MCF 10A (cell line): ENCODE measurements around the gene RHOT2. TPM values are rescaled to one million over a fixed set of nuclear protein-coding genes. Genes with fewer than 3 reads are reported as not detected.

ENCODE experiments used
- BruUV-seq: library from RNA; stranded (reverse); fragments of 400-500 nt; replicated peaks from 2 replicates; lab custom pipeline; 2021; lab: Mats Ljungman, UMichigan
- CTCF ChIA-PET: fragments of 300-600 bp; sonication (Branson Sonifier 250); formaldehyde crosslinking; extraction: SDS; loops from one replicate; lab custom pipeline; 2021; ENCODE audit warnings: antibody characterized with exemption, inconsistent platforms; lab: Yijun Ruan, JAX
- POLR2A ChIA-PET: fragments of 300-600, 350-650 bp; sonication (Branson Sonifier 250); formaldehyde crosslinking; extraction: SDS; loops from one replicate; lab custom pipeline; 2020; ENCODE audit warnings: antibody characterized with exemption, inconsistent platforms; lab: Yijun Ruan, JAX
- DNase-seq: peaks from one replicate; pipeline ENCODE4 v3.0.0-alpha.2; 2018; ENCODE audit not compliant: unreplicated experiment
- H3K27ac Mint-ChIP-seq: one replicate; pipeline ENCODE4 v1.8.0; 2022; ENCODE audit warnings: mild to moderate bottlenecking, low read depth, mixed read lengths; ENCODE audit not compliant: unreplicated experiment
- H3K27me3 Mint-ChIP-seq: one replicate; pipeline ENCODE4 v1.8.0; 2022; ENCODE audit warnings: mixed read lengths; ENCODE audit not compliant: insufficient read depth, unreplicated experiment
- H3K36me3 Mint-ChIP-seq: one replicate; pipeline ENCODE4 v1.8.0; 2022; ENCODE audit warnings: mild to moderate bottlenecking, moderate library complexity, mixed read lengths; ENCODE audit not compliant: insufficient read depth, unreplicated experiment
- H3K4me1 Mint-ChIP-seq: one replicate; pipeline ENCODE4 v1.8.0; 2022; ENCODE audit warnings: mixed read lengths; ENCODE audit not compliant: insufficient read depth, unreplicated experiment
- H3K4me3 Mint-ChIP-seq: one replicate; pipeline ENCODE4 v1.8.0; 2022; ENCODE audit warnings: mild to moderate bottlenecking, moderate library complexity, mixed read lengths; ENCODE audit not compliant: unreplicated experiment
- H3K9me3 Mint-ChIP-seq: one replicate; pipeline ENCODE4 v1.8.0; 2022; ENCODE audit warnings: mixed read lengths; ENCODE audit not compliant: unreplicated experiment
- intact Hi-C: fragments of 100-400 bp; cut with micrococcal nuclease; formaldehyde crosslinking; loops from 2 replicates; pipeline ENCODE4 v1.14.1; 2022
- total RNA-seq: library from RNA; stranded (reverse); gene quantifications from 2 replicates; pipeline ENCODE4 v1.2.3, GENCODE V29; 2022
- TF ChIP-seq, protein P1 (sequence below): fragments of 200-600 bp; IDR thresholded peaks from one replicate; pipeline ENCODE4 v1.8.0; 2022; ENCODE audit warnings: antibody characterized with exemption, mild to moderate bottlenecking; ENCODE audit not compliant: unreplicated experiment

Gene RHOT2
- total RNA-seq, 1 experiment from 2014 or later = 118 TPM

DNA sequence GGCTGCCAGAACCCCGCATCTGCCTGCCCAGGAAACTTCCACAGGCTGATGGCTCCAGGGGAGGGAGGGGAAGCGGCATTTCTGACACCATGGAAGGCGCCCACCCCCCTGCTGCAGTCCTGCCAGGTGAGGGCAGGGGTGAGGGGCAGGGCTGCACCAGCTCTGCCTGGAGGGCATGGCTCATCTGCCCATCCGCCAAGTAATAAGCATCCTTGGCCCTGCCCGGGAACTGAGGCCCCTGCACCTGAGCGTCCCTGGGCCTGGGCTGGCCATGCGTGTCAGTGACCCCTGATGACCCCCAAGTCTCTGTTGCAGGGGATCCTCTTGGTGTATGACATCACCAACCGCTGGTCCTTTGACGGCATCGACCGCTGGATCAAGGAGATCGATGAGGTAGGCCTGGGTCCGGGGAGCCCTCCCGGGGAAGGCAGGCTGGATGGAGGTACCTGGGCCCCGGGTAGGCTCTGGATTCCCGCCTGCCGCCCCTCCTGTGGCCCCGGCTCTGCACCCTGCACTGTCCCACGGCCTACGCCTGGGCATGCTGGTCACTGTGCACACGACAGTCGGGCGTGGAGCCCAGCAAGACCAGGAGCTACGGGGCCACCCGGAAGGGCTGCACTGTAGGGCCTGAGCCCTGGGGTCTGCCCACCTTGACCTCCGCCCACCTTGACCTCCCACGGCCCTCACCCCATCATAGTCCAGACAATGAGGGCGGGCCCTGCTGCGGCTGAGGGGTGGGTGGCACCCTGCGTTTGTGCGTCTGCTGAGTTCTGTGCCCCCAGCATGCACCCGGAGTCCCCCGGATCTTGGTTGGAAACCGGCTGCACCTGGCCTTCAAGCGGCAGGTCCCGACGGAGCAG lies 42.6 kb upstream of the RHOT2 start:
- intact Hi-C loops = no loop called here
- Mint-ChIP-seq H3K9me3 (no peaks in the 10 kb centered on the region), H3K27me3 (no peaks in the 10 kb centered on the region), H3K27ac (peak overlapping the region; percentile 87), H3K36me3 (peaks cover 41% of the 10 kb centered on the region), H3K4me3 (no peak overlapping the region), H3K4me1 (peaks cover 25% of the 10 kb centered on the region)
- no peak for DNase-seq
- TF ChIP-seq, protein P1, sequence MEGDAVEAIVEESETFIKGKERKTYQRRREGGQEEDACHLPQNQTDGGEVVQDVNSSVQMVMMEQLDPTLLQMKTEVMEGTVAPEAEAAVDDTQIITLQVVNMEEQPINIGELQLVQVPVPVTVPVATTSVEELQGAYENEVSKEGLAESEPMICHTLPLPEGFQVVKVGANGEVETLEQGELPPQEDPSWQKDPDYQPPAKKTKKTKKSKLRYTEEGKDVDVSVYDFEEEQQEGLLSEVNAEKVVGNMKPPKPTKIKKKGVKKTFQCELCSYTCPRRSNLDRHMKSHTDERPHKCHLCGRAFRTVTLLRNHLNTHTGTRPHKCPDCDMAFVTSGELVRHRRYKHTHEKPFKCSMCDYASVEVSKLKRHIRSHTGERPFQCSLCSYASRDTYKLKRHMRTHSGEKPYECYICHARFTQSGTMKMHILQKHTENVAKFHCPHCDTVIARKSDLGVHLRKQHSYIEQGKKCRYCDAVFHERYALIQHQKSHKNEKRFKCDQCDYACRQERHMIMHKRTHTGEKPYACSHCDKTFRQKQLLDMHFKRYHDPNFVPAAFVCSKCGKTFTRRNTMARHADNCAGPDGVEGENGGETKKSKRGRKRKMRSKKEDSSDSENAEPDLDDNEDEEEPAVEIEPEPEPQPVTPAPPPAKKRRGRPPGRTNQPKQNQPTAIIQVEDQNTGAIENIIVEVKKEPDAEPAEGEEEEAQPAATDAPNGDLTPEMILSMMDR = no peak
- no TSS peak for BruUV-seq
- ChIA-PET CTCF (interaction anchor here (0.6 to 1.8 kb wide), 2 partner anchors 33 to 94 kb away, joined by 3 to 5 read pairs; no protein-coding TSS in a partner anchor), POLR2A (interaction anchor here (1.0 to 6.3 kb wide), 5 partner anchors 11 to 89 kb away, joined by 3 to 88 read pairs (median 4); partner anchors contain the start of genes JMJD8, METRN, METTL26 and RAB40C)

DNA sequence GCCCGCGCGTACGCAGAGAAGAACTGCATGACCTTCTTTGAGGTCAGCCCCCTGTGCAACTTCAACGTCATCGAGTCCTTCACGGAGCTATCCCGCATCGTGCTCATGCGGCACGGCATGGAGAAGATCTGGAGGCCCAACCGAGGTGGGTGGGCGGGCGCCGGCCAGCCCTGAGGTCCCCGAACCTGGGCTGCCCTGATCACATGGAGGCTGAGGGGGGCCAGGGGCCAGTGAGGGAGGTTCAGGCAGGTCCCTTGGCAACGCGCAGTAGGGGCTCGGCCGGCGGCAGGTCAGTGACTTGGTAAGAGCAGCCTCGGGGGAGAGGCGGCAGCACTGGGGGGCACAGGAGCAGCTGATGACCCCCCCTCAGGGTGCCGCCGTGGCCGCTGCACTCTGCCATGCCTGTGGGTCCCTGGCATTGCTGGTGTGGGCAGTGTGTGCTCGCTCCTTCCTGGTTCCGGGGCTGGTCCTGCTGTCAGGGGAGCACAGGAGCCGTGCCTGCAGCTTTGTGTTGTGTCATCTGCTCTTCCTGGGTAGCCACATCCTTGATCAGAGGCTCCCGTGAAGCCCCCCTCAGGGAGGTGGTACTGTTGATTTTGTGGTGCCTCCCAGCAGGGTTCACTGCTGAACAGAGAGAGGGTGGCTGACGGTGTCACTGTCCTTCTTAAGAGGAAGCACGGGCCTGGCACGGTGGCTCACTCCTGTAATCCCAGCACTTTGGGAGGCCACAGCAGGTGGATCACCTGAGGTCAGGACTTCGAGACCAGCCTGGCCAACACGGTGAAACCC lies 41.8 kb upstream of the RHOT2 start:
- no TSS peak for BruUV-seq
- POLR2A ChIA-PET = interaction anchor here (0.6 to 4.7 kb wide), 8 partner anchors 10 to 100 kb away, joined by 3 to 53 read pairs (median 6); partner anchors contain the start of genes METRN, METTL26 and RAB40C
- Mint-ChIP-seq H3K27me3 (no peaks in the 10 kb centered on the region), H3K36me3 (peaks cover 41% of the 10 kb centered on the region), H3K4me1 (peaks cover 25% of the 10 kb centered on the region), H3K4me3 (peak overlapping the region; percentile 51), H3K27ac (peak overlapping the region; percentile 87), H3K9me3 (no peaks in the 10 kb centered on the region)
- TF ChIP-seq, protein P1 = no peak
- intact Hi-C loops = no loop called here
- DNase-seq = no peak
- CTCF ChIA-PET = no interaction called here

DNA sequence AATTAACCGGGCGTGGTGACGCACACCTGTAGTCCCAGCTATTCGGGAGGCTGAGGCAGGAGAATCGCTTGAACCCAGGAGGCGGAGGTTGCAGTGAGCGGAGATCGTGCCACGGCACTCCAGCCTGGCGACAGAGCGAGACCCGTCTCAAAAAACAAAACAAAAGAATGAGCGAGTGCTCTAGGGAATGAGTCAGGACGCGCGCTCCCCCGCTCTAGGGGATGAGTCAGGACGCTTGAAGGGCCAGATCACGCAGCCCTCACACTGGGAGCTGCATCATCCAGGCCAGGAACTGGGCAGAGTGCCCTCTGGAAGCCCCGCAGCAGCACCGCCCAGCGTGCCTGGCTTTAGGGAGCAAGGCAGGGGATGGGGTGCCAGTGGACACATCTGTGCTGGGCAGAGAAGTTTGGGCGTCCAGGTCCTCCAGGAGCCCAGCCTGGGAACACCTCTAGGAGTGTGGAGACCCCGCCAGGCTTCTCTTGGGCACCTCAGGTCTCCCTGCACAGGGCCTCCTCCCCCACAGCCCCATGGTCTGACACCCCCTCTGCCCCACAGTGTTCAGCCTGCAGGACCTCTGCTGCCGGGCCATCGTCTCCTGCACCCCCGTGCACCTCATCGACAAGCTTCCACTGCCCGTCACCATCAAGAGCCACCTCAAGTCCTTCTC lies 41.0 kb upstream of the RHOT2 start:
- peak; percentile 98 for DNase-seq
- H3K36me3 Mint-ChIP-seq = peaks cover 35% of the 10 kb centered on the region
- H3K27me3 Mint-ChIP-seq = no peaks in the 10 kb centered on the region
- TF ChIP-seq, protein P1 = no peak
- intact Hi-C loops = no loop called here
- H3K27ac Mint-ChIP-seq = peak overlapping the region; percentile 87
- ChIA-PET CTCF (interaction anchor here (1.5 kb wide), 1 partner anchor 34 kb away, joined by 6 read pairs; no protein-coding TSS in a partner anchor), POLR2A (interaction anchor here (0.6 to 4.7 kb wide), 13 partner anchors 10 to 101 kb away, joined by 3 to 53 read pairs (median 4); partner anchors contain the start of genes METRN, METTL26, RAB40C and STUB1)
- H3K4me1 Mint-ChIP-seq = peaks cover 22% of the 10 kb centered on the region
- BruUV-seq = no TSS peak
- no peaks in the 10 kb centered on the region for H3K9me3 Mint-ChIP-seq
- peak overlapping the region; percentile 51 for H3K4me3 Mint-ChIP-seq
